NB4 (cell line): Measurements from ENCODE around the gene GARIN5A.

ENCODE experiments used
- POLR2A ChIP-seq: IDR thresholded peaks from 2 replicates; pipeline ENCODE4 v1.6.1; 2011; ENCODE audit warnings: mild to moderate bottlenecking; ENCODE audit not compliant: insufficient read length; ENCODE audit errors: extremely low read depth
- TF ChIP-seq, protein P1 (sequence below): IDR thresholded peaks from one replicate; pipeline ENCODE4 v1.5.1; 2012; ENCODE audit warnings: low read depth, low read length

DNA sequence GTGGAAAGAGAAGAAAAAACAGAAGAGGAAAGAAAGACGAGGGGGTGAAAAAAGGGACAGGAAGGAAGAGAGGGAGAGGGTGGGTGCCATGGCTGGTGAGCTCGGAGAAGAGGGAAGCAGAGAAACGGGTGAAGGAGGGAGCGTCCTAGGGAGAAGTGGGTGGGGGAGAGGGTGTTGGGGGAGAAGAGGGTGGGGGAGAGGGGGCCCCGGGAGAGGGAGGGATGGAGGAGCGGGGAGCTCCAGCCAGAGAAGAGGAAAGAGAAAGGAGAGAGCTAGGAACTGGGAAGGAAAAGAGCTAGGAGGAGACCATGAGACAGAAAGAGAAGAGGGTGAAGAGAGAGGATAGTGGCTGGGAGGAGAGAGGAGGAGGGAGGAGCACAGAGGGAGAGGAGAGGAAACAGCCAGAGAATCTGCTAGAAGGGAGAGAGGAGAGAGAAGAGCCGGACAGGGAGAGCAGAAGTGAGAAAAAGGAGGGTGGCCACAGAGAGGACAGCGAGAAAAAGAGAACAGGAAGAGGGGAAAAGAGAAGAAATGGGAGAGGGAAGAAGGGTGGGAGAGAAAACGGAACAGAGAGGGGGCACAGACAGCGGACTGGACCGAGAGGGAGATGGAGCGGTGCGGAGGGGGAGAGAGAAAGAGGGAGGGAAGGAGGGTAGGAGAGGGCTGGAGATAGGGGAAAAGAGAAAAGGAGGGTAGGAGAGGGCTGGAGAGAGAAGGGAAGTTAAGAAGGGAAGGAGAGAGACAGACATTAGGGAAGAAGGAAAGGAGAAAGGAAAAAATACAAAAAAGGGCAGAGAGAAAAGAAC is 11.9 kb upstream of the GARIN5A start:
- TF ChIP-seq POLR2A: no peak
- TF ChIP-seq, protein P1, sequence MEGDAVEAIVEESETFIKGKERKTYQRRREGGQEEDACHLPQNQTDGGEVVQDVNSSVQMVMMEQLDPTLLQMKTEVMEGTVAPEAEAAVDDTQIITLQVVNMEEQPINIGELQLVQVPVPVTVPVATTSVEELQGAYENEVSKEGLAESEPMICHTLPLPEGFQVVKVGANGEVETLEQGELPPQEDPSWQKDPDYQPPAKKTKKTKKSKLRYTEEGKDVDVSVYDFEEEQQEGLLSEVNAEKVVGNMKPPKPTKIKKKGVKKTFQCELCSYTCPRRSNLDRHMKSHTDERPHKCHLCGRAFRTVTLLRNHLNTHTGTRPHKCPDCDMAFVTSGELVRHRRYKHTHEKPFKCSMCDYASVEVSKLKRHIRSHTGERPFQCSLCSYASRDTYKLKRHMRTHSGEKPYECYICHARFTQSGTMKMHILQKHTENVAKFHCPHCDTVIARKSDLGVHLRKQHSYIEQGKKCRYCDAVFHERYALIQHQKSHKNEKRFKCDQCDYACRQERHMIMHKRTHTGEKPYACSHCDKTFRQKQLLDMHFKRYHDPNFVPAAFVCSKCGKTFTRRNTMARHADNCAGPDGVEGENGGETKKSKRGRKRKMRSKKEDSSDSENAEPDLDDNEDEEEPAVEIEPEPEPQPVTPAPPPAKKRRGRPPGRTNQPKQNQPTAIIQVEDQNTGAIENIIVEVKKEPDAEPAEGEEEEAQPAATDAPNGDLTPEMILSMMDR: no peak
